ENCODE data around the gene SLC7A5. TPM values are rescaled to one million over a fixed set of nuclear protein-coding genes. Genes with fewer than 3 reads are reported as not detected.
"Not testable (repeated sequence)": the region's sequence is repeated elsewhere in the genome, so short reads cannot be mapped to it uniquely, and the experiment has no call there.

The SLC7A5 gene
- total and polyA plus RNA-seq, 2 of the 4 experiments (the other 2 are of a cell fraction) = 11.3 to 101 TPM

DNA sequence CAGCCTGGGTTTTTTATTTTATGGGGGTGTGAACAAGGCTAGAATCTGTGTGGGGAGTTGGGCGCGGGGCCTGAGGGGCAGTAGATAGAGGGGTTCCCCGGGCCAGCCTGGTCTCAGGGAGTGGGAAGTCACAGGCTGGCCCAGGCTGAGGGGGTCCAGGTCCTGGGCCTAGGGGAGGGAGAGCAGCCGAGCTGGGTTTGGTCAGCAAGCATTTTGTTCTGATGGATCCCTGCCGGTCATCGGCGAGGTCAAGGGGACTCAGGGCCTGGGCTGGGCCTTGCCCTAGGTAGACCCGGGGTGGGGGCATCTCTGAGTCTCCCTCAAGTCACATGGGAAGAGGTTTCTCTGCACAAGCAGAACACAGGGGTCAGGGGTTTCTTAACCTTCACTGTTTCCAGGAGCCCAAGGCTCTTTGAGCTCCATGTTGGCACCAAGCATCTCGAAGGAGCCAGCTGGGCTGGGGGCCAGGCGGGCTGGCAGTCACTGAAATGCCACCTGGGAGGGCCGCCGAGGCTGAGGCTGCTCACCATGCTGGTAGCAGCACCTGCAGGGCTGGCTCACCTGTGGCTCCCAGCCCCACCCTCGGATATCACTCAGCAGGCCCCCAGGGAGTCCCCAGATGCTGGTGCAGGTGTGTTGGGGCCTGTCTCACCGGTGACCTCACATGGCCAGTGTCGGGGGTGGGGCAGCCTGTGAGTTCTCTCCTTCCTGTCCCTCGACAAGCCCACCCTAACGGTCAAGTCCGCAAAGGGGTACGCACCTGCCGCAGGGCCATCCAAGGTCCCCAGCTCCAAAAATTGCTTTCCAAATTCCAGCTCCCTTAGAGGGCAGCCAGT is 41.0 kb downstream of the SLC7A5 start:
- no peak for TF ChIP-seq SMC3 (IDR thresholded peaks at IDR 0.05; ENCODE audit: low read depth, low read length)
- TF ChIP-seq POLR2A (IDR thresholded peaks at IDR 0.05; ENCODE audit: low read depth, low read length) = 0 out of 2 replicates have a peak, but pooled peaks have one; percentile 28
- Histone ChIP-seq H2AK9ac (replicated peaks; ENCODE audit: low read depth, low read length, poor library complexity) (no peak overlapping the region), H3K23ac (ENCODE audit: low read depth, low read length) (no peak overlapping the region), H4K8ac (ENCODE audit: low read depth in 2 of 2, low read length in 2 of 2) (no peak overlapping the region), H3K27ac (ENCODE audit: insufficient read depth, low read length) (no peak overlapping the region), H3K14ac (replicated peaks; ENCODE audit: low read depth, low read length) (no peak overlapping the region), H3K4me1 (ENCODE audit: control insufficient read depth, insufficient read depth, low read length) (no peaks in the 10 kb centered on the region), H3K18ac (ENCODE audit: low read depth, low read length) (no peak overlapping the region), H3K4me2 (ENCODE audit: low read depth, low read length) (no peak overlapping the region), H3K9me3 (ENCODE audit: control insufficient read depth, insufficient read depth, low read length) (no peaks in the 10 kb centered on the region), H3K9me1 (ENCODE audit: insufficient read depth, low read length) (no peaks in the 10 kb centered on the region), H3K4me3 (ENCODE audit: insufficient read depth, low read depth, low read length) (no peak overlapping the region), H3K79me1 (ENCODE audit: low read depth in 1 of 2, low read length in 2 of 2) (peaks cover 0 to 5% of the 10 kb centered on the region in 2 experiments; a peak in 1 of 4 replicates), H2BK120ac (ENCODE audit: low read depth, low read length) (no peak overlapping the region), H2AFZ (replicated peaks; ENCODE audit: low read length, poor library complexity) (no peak overlapping the region), H2BK15ac (ENCODE audit: low read depth, low read length) (no peak overlapping the region), H2BK5ac (ENCODE audit: low read depth, low read length, poor library complexity, severe bottlenecking) (no peak overlapping the region), H3K36me3 (ENCODE audit: control insufficient read depth, insufficient read depth, low read length) (peaks cover 34% of the 10 kb centered on the region), H3K27me3 (ENCODE audit: control insufficient read depth, insufficient read depth, low read length) (peaks cover 5% of the 10 kb centered on the region; the same call in 1 of the 2 replicates), H2BK20ac (ENCODE audit: low read depth, low read length) (no peak overlapping the region), H2AK5ac (ENCODE audit: low read depth, low read length) (no peak overlapping the region), H4K5ac (ENCODE audit: low read depth, low read length) (no peak overlapping the region), H4K91ac (ENCODE audit: insufficient read depth, low read depth, low read length) (no peak overlapping the region), H3K9ac (ENCODE audit: low read depth, low read length) (no peak overlapping the region), H3K4ac (ENCODE audit: low read depth, low read length) (no peak overlapping the region), H3K56ac (ENCODE audit: extremely low read depth, insufficient read depth, low read length) (no peak overlapping the region), H4K20me1 (ENCODE audit: insufficient read depth, low read length) (peaks cover 17% of the 10 kb centered on the region)
- 96% methylated on average over 7 of the region's 20 CpGs; no CpG with 5 or more reads in 1 of the 2 experiments for WGBS, 2 experiments (ENCODE audit: extremely low coverage in 2 of 2, insufficient read length in 1 of 2)
- POLR2A ChIA-PET (ENCODE audit: unreplicated experiment) = no interaction called here
- in situ Hi-C loops (cut with MboI; ENCODE audit: low sequenced_read_pairs) (no loop called here), dilution Hi-C loops (cut with HindIII; ENCODE audit: low sequenced_read_pairs, unreplicated experiment) (no loop called here), intact Hi-C loops (cut with micrococcal nuclease) (no loop called here)
- BruUV-seq (replicated peaks) = no TSS peak
- CTCF ChIA-PET = interaction anchor here (0.9 kb wide), 1 partner anchor 22 kb away, joined by 3 read pairs; no protein-coding TSS in a partner anchor
- DNase-seq = no peak
- no peak for ATAC-seq (ENCODE audit: low read depth)

DNA sequence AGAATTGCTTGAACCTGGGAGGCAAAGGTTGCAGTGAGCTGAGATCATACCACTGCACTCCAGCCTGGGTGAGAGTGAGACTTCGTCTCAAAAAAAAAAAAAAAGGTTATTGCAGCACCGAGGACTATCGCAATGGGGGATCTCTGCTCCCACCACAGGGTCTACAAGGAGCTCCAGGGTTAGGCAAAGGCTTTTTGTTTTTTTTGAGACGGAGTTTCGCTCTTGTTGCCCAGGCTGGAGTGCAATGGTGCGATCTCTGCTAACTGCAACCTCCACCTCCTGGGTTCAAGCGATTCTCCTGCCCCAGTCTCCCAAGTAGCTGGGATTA is 41.8 kb downstream of the SLC7A5 start:
- WGBS, 2 experiments (ENCODE audit: extremely low coverage in 2 of 2, insufficient read length in 1 of 2) = 82% methylated on average over 2 of the region's 7 CpGs; no CpG with 5 or more reads in 1 of the 2 experiments
- DNase-seq = not testable (repeated sequence)

More for the DNA sequence above, 41.8 kb downstream of the SLC7A5 start:
- H3K4me3 ChIP-seq (ENCODE audit: insufficient read depth, low read depth, low read length); H3K4me1 ChIP-seq (ENCODE audit: control insufficient read depth, insufficient read depth, low read length); H3K9me3 ChIP-seq (ENCODE audit: control insufficient read depth, insufficient read depth, low read length); H3K4me2 ChIP-seq (ENCODE audit: low read depth, low read length); BruUV-seq (replicated peaks); H2BK20ac ChIP-seq (ENCODE audit: low read depth, low read length); H2AK5ac ChIP-seq (ENCODE audit: low read depth, low read length); POLR2A ChIA-PET (ENCODE audit: unreplicated experiment); CTCF ChIA-PET; H3K4ac ChIP-seq (ENCODE audit: low read depth, low read length); H4K8ac ChIP-seq (ENCODE audit: low read depth in 2 of 2, low read length in 2 of 2); H2BK5ac ChIP-seq (ENCODE audit: low read depth, low read length, poor library complexity, severe bottlenecking); H3K56ac ChIP-seq (ENCODE audit: extremely low read depth, insufficient read depth, low read length); H2BK15ac ChIP-seq (ENCODE audit: low read depth, low read length); intact Hi-C loops (cut with micrococcal nuclease); H4K91ac ChIP-seq (ENCODE audit: insufficient read depth, low read depth, low read length); H2AFZ ChIP-seq (replicated peaks; ENCODE audit: low read length, poor library complexity); H2AK9ac ChIP-seq (replicated peaks; ENCODE audit: low read depth, low read length, poor library complexity); H3K14ac ChIP-seq (replicated peaks; ENCODE audit: low read depth, low read length); H3K18ac ChIP-seq (ENCODE audit: low read depth, low read length); H3K79me1 ChIP-seq (ENCODE audit: low read depth in 1 of 2, low read length in 2 of 2); in situ Hi-C loops (cut with MboI; ENCODE audit: low sequenced_read_pairs); H4K5ac ChIP-seq (ENCODE audit: low read depth, low read length); H3K23ac ChIP-seq (ENCODE audit: low read depth, low read length); dilution Hi-C loops (cut with HindIII; ENCODE audit: low sequenced_read_pairs, unreplicated experiment); H2BK120ac ChIP-seq (ENCODE audit: low read depth, low read length); H3K27me3 ChIP-seq (ENCODE audit: control insufficient read depth, insufficient read depth, low read length); H3K9ac ChIP-seq (ENCODE audit: low read depth, low read length); ATAC-seq (ENCODE audit: low read depth); H3K27ac ChIP-seq (ENCODE audit: insufficient read depth, low read length); H3K9me1 ChIP-seq (ENCODE audit: insufficient read depth, low read length): not testable (repeated sequence)
- Histone ChIP-seq H3K36me3 (ENCODE audit: control insufficient read depth, insufficient read depth, low read length) (peaks cover 26% of the 10 kb centered on the region), H4K20me1 (ENCODE audit: insufficient read depth, low read length) (peaks cover 15% of the 10 kb centered on the region)
